Activated CD4-positive, CD25-positive, alpha-beta regulatory T cell treated with anti-CD3 and anti-CD28 coated beads, Interleukin-2, amount 50 U/mL, for 24 hours (primary cell): ENCODE data around the gene PSMD2.

Experiments used
- ATAC-seq, 2 donors: fragments of 150-1000 bp; cut with Tn5 transposase; one replicate each; pipeline ENCODE4 v1.10.0; 2021; ENCODE audit warnings: mild to moderate bottlenecking in 1 of 2, moderate library complexity in 1 of 2

Gene PSMD2

GRCh38 chr3:184357248-184358123, 58.4 kb downstream of the PSMD2 start:
- ATAC-seq = no peak

- ATAC-seq = no peak
Measured at GRCh38 chr3:184358124-184358767, 59.2 kb downstream of the PSMD2 start.
